ENCODE measurements around the gene DUSP1.

DNA sequence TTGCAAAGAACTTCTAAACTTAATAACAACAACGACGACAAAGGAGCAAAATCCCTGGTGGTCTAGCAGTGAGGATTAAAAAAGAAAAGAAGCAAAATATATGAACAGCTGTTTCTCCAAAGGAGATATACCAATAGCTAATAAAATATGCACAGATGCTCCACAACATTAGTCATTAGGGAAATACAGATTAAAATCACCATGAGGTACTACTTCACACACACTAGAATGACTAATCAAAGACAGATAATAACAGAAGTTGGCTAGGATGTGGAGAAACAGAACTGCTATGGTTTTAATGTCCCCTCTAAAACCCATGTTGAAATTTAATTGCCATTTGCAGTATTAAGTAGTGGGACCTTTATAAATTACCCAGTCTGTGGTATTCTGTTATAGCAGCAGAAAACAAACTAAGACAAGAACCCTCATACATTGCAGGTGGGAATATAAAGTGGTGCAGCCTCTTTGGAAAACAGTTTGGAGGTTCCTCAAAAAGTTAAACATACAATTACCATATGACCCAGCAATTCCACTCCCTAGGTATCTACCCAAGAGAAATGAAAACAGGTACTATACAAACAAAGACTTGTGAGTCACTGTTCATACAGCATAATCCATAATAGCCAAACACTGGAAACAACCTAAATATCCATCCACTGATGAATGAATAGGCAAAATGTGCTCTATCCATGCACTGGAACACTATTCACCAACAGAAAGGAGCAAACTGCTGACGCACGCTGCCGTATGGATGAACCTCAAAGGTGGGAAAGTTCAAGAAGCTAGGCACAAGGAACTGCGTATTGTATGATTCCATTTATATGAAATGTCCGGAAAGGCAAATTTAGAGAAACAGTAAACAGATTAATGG lies 11.4 kb upstream of the DUSP1 start:
- TF ChIP-seq ZNF565 (CRISPR knock-in tag; conservative IDR thresholded peaks at IDR 0.05; ENCODE audit: low read depth), result no peak
- no peak for TF ChIP-seq ZFP30 (CRISPR knock-in tag; IDR thresholded peaks at IDR 0.05)
- TF ChIP-seq TCF4 (CRISPR knock-in tag; IDR thresholded peaks at IDR 0.05; ENCODE audit: borderline replicate concordance), result no peak
- TF ChIP-seq ZC3H10 (CRISPR knock-in tag; IDR thresholded peaks at IDR 0.05), result no peak
- TF ChIP-seq OSR1 (CRISPR knock-in tag; IDR thresholded peaks at IDR 0.05), result no peak
- no peak for TF ChIP-seq ARNTL (CRISPR knock-in tag; IDR thresholded peaks at IDR 0.05; ENCODE audit: borderline replicate concordance, low read depth)
- no peak for TF ChIP-seq TOX (CRISPR knock-in tag; IDR thresholded peaks at IDR 0.05; ENCODE audit: borderline replicate concordance)
- no peak for TF ChIP-seq CREB5 (CRISPR knock-in tag; IDR thresholded peaks at IDR 0.05; ENCODE audit: low read depth)
- TF ChIP-seq ZNF8 (CRISPR knock-in tag; IDR thresholded peaks at IDR 0.05), result no peak
- TF ChIP-seq PATZ1 (CRISPR knock-in tag; IDR thresholded peaks at IDR 0.05; ENCODE audit: borderline replicate concordance), result no peak
- TF ChIP-seq, protein P1, sequence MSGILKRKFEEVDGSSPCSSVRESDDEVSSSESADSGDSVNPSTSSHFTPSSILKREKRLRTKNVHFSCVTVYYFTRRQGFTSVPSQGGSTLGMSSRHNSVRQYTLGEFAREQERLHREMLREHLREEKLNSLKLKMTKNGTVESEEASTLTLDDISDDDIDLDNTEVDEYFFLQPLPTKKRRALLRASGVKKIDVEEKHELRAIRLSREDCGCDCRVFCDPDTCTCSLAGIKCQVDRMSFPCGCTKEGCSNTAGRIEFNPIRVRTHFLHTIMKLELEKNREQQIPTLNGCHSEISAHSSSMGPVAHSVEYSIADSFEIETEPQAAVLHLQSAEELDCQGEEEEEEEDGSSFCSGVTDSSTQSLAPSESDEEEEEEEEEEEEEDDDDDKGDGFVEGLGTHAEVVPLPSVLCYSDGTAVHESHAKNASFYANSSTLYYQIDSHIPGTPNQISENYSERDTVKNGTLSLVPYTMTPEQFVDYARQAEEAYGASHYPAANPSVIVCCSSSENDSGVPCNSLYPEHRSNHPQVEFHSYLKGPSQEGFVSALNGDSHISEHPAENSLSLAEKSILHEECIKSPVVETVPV (CRISPR knock-in tag; IDR thresholded peaks at IDR 0.05), result no peak
- TF ChIP-seq ZFP3 (CRISPR knock-in tag; IDR thresholded peaks at IDR 0.05), result no peak

Data from SK-N-SH treated with all-trans-retinoic acid at 6 μM for 48 hours (cell line).